OCI-LY1 (cell line): ENCODE results near the gene LPGAT1.

Experiments
- H2AFZ ChIP-seq: fragments of 200-600 bp; sonication (generic), shearing (Covaris generic); 2 replicates; pipeline ENCODE4 v1.6.0; 2014; ENCODE audit warnings: antibody characterized with exemption, mild to moderate bottlenecking, low read length
- H3F3A ChIP-seq: fragments of 200-600 bp; sonication (generic), shearing (Covaris generic); 2 replicates; pipeline ENCODE4 v1.6.0; 2014; ENCODE audit warnings: mild to moderate bottlenecking, antibody characterized with exemption, low read length, moderate library complexity; ENCODE audit not compliant: insufficient read depth
- H3K27ac ChIP-seq: fragments of 200-600 bp; sonication (generic); 2 replicates; pipeline ENCODE4 v1.5.1; 2014; ENCODE audit warnings: low read length, mixed run types, mild to moderate bottlenecking, low read depth; ENCODE audit not compliant: poor library complexity, severe bottlenecking
- H3K27me3 ChIP-seq: fragments of 200-600 bp; sonication (generic); 2 replicates; pipeline ENCODE4 v1.6.0; 2014; ENCODE audit warnings: antibody characterized with exemption, mild to moderate bottlenecking, low read length, moderate library complexity; ENCODE audit not compliant: insufficient read depth
- H3K36me3 ChIP-seq: fragments of 200-600 bp; sonication (generic); 2 replicates; pipeline ENCODE4 v1.6.1; 2014; ENCODE audit warnings: mild to moderate bottlenecking, antibody characterized with exemption, low read length, moderate library complexity, mixed read lengths; ENCODE audit not compliant: insufficient read depth
- H3K4me1 ChIP-seq: fragments of 200-600 bp; sonication (generic); 2 replicates; pipeline ENCODE4 v1.5.1; 2014; ENCODE audit warnings: mild to moderate bottlenecking, low read length, moderate library complexity; ENCODE audit not compliant: insufficient read depth, severe bottlenecking
- H3K4me2 ChIP-seq: fragments of 200-600 bp; sonication (generic), shearing (Covaris generic); 2 replicates; pipeline ENCODE4 v1.6.1; 2014; ENCODE audit warnings: low read length
- H3K4me3 ChIP-seq: fragments of 200-600 bp; sonication (generic); 2 replicates; pipeline ENCODE4 v1.5.1; 2014; ENCODE audit warnings: low read length, low read depth, mild to moderate bottlenecking, mixed read lengths; ENCODE audit not compliant: poor library complexity, severe bottlenecking
- H3K79me2 ChIP-seq: fragments of 200-600 bp; shearing (Covaris generic); 2 replicates; pipeline ENCODE4 v1.6.1; 2016; ENCODE audit warnings: mixed run types, low read length, mixed read lengths; ENCODE audit not compliant: insufficient read depth
- H3K9ac ChIP-seq: fragments of 200-600 bp; sonication (generic), shearing (Covaris generic); 2 replicates; pipeline ENCODE4 v1.6.1; 2014; ENCODE audit warnings: mild to moderate bottlenecking, low read length, mixed read lengths
- H3K9me2 ChIP-seq: fragments of 200-600 bp; sonication (generic), shearing (Covaris generic); 2 replicates; pipeline ENCODE4 v1.6.1; 2014; ENCODE audit warnings: low read depth, mild to moderate bottlenecking, low read length, mixed read lengths
- H3K9me3 ChIP-seq: fragments of 200-600 bp; shearing (Covaris generic); 2 replicates; pipeline ENCODE4 v1.6.1; 2014; ENCODE audit warnings: low read length, mixed read lengths
- H4K20me1 ChIP-seq: fragments of 200-600 bp; sonication (generic), shearing (Covaris generic); 2 replicates; pipeline ENCODE4 v1.6.0; 2016; ENCODE audit warnings: mild to moderate bottlenecking, low read length; ENCODE audit not compliant: insufficient read depth
- EZH2 ChIP-seq: fragments of 200-600 bp; sonication (generic), shearing (Covaris generic); IDR thresholded peaks from 2 replicates; pipeline ENCODE4 v1.8.0; 2017; ENCODE audit warnings: borderline replicate concordance, mixed run types, mild to moderate bottlenecking, antibody characterized with exemption, low read length, moderate library complexity, mixed read lengths
- TF ChIP-seq, protein P1 (sequence below): fragments of 200-600 bp; sonication (generic), shearing (Covaris generic); IDR thresholded peaks from 2 replicates; pipeline ENCODE4 v1.5.1; 2017; ENCODE audit warnings: mild to moderate bottlenecking, antibody characterized with exemption, low read length, moderate library complexity, mixed read lengths

The LPGAT1 gene

DNA sequence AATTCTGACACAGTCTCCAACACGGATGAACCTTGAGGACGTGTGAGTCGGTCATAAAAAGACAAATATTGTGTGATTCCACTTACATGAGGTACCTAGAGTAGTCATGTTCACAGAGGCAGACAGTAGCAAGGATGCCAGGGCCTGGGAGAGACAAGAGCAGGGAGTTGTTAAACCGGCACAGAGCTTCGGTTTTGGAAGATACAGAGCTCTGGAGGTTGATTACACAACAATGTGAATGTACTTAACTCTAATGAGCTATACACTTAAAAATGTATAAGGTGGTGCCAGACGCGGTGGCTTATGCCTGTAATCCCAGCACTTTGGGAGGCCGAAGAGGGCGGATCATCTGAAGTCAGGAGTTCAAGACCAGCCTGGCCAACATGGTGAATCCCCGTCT, 117.3 kb downstream of the LPGAT1 start:
- Histone ChIP-seq H3K27ac (no peak overlapping the region), H3K27me3 (no peaks in the 10 kb centered on the region), H3K4me3 (no peak overlapping the region), H4K20me1 (no peaks in the 10 kb centered on the region), H3K9me2 (no peaks in the 10 kb centered on the region), H3K36me3 (no peaks in the 10 kb centered on the region), H3K9me3 (no peaks in the 10 kb centered on the region), H3K9ac (no peak overlapping the region), H3K79me2 (no peaks in the 10 kb centered on the region), H3K4me1 (no peaks in the 10 kb centered on the region), H3F3A (no peaks in the 10 kb centered on the region), H2AFZ (no peak overlapping the region), H3K4me2 (no peak overlapping the region)
- TF ChIP-seq EZH2: no peak
- TF ChIP-seq, protein P1, sequence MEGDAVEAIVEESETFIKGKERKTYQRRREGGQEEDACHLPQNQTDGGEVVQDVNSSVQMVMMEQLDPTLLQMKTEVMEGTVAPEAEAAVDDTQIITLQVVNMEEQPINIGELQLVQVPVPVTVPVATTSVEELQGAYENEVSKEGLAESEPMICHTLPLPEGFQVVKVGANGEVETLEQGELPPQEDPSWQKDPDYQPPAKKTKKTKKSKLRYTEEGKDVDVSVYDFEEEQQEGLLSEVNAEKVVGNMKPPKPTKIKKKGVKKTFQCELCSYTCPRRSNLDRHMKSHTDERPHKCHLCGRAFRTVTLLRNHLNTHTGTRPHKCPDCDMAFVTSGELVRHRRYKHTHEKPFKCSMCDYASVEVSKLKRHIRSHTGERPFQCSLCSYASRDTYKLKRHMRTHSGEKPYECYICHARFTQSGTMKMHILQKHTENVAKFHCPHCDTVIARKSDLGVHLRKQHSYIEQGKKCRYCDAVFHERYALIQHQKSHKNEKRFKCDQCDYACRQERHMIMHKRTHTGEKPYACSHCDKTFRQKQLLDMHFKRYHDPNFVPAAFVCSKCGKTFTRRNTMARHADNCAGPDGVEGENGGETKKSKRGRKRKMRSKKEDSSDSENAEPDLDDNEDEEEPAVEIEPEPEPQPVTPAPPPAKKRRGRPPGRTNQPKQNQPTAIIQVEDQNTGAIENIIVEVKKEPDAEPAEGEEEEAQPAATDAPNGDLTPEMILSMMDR: no peak

DNA sequence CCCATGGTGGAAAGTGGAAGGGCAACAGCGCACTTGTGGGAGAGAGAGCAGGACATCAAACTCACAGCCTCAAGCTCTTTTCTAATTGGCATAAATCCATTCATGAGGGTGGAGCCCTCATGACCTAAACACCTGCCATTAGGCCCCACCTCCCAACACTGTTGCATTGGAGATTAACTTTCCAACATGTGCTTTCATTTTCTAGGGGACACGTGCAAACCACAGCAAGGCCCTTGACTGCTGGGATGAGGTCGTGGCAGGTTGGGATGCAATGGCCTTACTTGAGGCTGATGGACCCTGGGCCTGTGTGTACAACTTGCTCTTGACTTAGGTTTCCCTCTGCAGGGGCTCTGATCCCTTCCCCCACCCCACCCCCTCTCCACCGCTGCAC, 119.3 kb downstream of the LPGAT1 start:
- no peak overlapping the region for H2AFZ ChIP-seq
- H3K4me2 ChIP-seq: no peak overlapping the region
- H3K79me2 ChIP-seq: no peaks in the 10 kb centered on the region
- no peak overlapping the region for H3K27ac ChIP-seq
- no peaks in the 10 kb centered on the region for H3K9me3 ChIP-seq
- H3K4me1 ChIP-seq: no peaks in the 10 kb centered on the region
- no peak overlapping the region for H3K4me3 ChIP-seq
- no peaks in the 10 kb centered on the region for H3F3A ChIP-seq
- H3K9me2 ChIP-seq: no peaks in the 10 kb centered on the region
- TF ChIP-seq EZH2: no peak
- TF ChIP-seq, protein P1: no peak
- H4K20me1 ChIP-seq: no peaks in the 10 kb centered on the region
- no peaks in the 10 kb centered on the region for H3K36me3 ChIP-seq
- H3K9ac ChIP-seq: no peak overlapping the region
- no peaks in the 10 kb centered on the region for H3K27me3 ChIP-seq

DNA sequence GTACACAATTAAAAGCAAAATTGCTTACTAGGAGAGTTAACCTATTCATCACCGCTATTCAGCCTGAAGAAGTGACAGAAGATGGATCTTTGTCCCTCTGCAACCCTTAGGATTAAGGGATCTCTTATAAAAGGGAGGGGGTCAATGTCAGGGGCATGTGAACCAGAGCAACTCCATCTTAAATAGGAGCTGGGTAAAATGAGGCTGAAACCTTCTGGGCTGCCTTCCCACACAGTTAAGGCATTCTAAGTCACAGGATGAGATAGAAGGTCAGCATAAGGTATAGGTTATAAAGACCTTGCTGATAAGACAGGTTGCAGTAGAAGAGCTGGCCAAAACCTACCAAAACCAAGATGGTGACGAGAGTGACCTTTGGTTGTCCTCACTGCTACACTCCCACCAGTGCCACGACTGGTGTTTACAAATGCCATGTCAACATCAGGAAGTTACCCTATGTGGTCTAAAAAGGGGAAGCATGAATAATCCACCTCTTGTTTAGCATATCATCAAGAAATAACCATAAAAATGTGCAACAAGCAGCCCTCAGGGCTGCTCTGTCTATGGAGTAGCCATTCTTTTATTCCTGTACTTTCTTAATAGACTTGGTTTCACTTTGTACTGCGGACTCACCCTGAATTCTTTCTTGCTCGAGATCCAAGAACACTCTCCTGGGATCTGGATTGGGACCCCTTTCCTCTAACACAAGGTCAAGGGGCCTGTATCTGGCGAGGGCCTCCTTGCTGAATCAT, 119.8 kb downstream of the LPGAT1 start:
- Histone ChIP-seq H3K9me3 (no peaks in the 10 kb centered on the region), H3K4me3 (no peak overlapping the region), H3K4me2 (no peak overlapping the region), H3F3A (no peaks in the 10 kb centered on the region), H3K9me2 (no peaks in the 10 kb centered on the region), H3K36me3 (no peaks in the 10 kb centered on the region), H3K27me3 (no peaks in the 10 kb centered on the region), H3K27ac (no peak overlapping the region), H4K20me1 (no peaks in the 10 kb centered on the region), H2AFZ (no peak overlapping the region), H3K9ac (no peak overlapping the region), H3K4me1 (no peaks in the 10 kb centered on the region), H3K79me2 (no peaks in the 10 kb centered on the region)
- TF ChIP-seq, protein P1: no peak
- no peak for TF ChIP-seq EZH2
